Cardiac muscle cell (in vitro differentiated cells and primary cell): ENCODE measurements around the gene SLC43A3. TPM values are rescaled to one million over a fixed set of nuclear protein-coding genes. Genes with fewer than 3 reads are reported as not detected.
"Not testable (repeated sequence)": the region's sequence is repeated elsewhere in the genome, so short reads cannot be mapped to it uniquely, and the experiment has no call there.

Source experiments
- DNase-seq, 2 donors: peaks; one replicate each; pipeline versions ENCODE4 v3.0.0 to v3.0.0-alpha.2; 2010 to 2017; ENCODE audit warnings: low read depth in 1 of 2, low spot score in 1 of 2
- H3K27ac ChIP-seq: fragments of 200-600 bp; sonication (generic); 2 replicates; pipeline ENCODE4 v1.5.1; 2016
- H3K27me3 ChIP-seq: fragments of 200-600 bp; sonication (generic); 2 replicates; pipeline ENCODE4 v1.6.0; 2016; ENCODE audit warnings: control low read depth
- H3K36me3 ChIP-seq: fragments of 200-600 bp; sonication (generic); 2 replicates; pipeline ENCODE4 v1.5.1; 2016; ENCODE audit warnings: control low read depth
- H3K4me1 ChIP-seq: fragments of 200-600 bp; sonication (generic); 2 replicates; pipeline ENCODE4 v1.8.1; 2017; ENCODE audit warnings: low read depth, mild to moderate bottlenecking, mixed run types
- H3K4me3 ChIP-seq: fragments of 200-600 bp; sonication (generic); 2 replicates; pipeline ENCODE4 v1.5.1; 2016; ENCODE audit warnings: mild to moderate bottlenecking
- H3K9me3 ChIP-seq: fragments of 200-600 bp; sonication (generic); 2 replicates; pipeline ENCODE4 v1.5.1; 2017; ENCODE audit warnings: low read depth, mild to moderate bottlenecking, control low read depth
- CTCF ChIP-seq: IDR thresholded peaks from 2 replicates; pipeline ENCODE4 v1.5.1; 2012; ENCODE audit warnings: low read depth, mild to moderate bottlenecking, low read length
- polyA plus RNA-seq: library from polyadenylated mRNA; unstranded; fragments of >200 nt; fragmentation: Nextera tagmentation; extraction: Ambion mirVana; gene quantifications from 2 replicates; pipeline ENCODE4 v1.2.1, GENCODE V29; 2016
- total RNA-seq: library from RNA; depleted of rRNA; stranded (reverse); fragments of >200 nt; gene quantifications from 2 replicates; pipeline ENCODE4 v1.2.3, GENCODE V29; 2016

The SLC43A3 gene
- total and polyA plus RNA-seq, 2 experiments from 2014 or later: 1.7 to 6.8 TPM

- no peak for TF ChIP-seq CTCF
- no peak overlapping the region for H3K27ac ChIP-seq
- H3K4me3 ChIP-seq: no peak overlapping the region
- H3K4me1 ChIP-seq: no peaks in the 10 kb centered on the region
- H3K36me3 ChIP-seq: no peaks in the 10 kb centered on the region
- no peak for DNase-seq
- peaks cover 5% of the 10 kb centered on the region for H3K27me3 ChIP-seq
- no peaks in the 10 kb centered on the region for H3K9me3 ChIP-seq
These were observed 19.1 kb upstream of the SLC43A3 start for GRCh38 chr11:57446055-57446454.

- H3K4me3 ChIP-seq, H3K27me3 ChIP-seq, DNase-seq, H3K36me3 ChIP-seq, H3K4me1 ChIP-seq, H3K27ac ChIP-seq, H3K9me3 ChIP-seq: not testable (repeated sequence)
These were observed 18.1 kb upstream of the SLC43A3 start for GRCh38 chr11:57445122-57445394.

- Histone ChIP-seq H3K27ac (no peak overlapping the region), H3K27me3 (peaks cover 5% of the 10 kb centered on the region), H3K36me3 (no peaks in the 10 kb centered on the region), H3K4me1 (no peaks in the 10 kb centered on the region), H3K9me3 (no peaks in the 10 kb centered on the region), H3K4me3 (no peak overlapping the region)
- DNase-seq: no peak
- TF ChIP-seq CTCF: no peak
These were observed 17.6 kb upstream of the SLC43A3 start for GRCh38 chr11:57444362-57445121.

GRCh38 chr11:57440744-57441414, 14.0 kb upstream of the SLC43A3 start:
- no peak for TF ChIP-seq CTCF
- no peaks in the 10 kb centered on the region for H3K36me3 ChIP-seq

GRCh38 chr11:57439786-57440185, 12.9 kb upstream of the SLC43A3 start:
- no peak for DNase-seq
- TF ChIP-seq CTCF: no peak
- Histone ChIP-seq H3K4me1 (no peaks in the 10 kb centered on the region), H3K27ac (no peak overlapping the region), H3K4me3 (no peak overlapping the region), H3K36me3 (no peaks in the 10 kb centered on the region), H3K9me3 (no peaks in the 10 kb centered on the region), H3K27me3 (no peaks in the 10 kb centered on the region)

More at GRCh38 chr11:57440744-57441414, 14.0 kb upstream of the SLC43A3 start:
- Histone ChIP-seq H3K9me3 (no peaks in the 10 kb centered on the region), H3K27ac (no peak overlapping the region), H3K4me1 (no peaks in the 10 kb centered on the region), H3K4me3 (no peak overlapping the region), H3K27me3 (no peaks in the 10 kb centered on the region)
- no peak for DNase-seq
